Gastroesophageal sphincter (tissue), 3 donors: ENCODE measurements around the gene CCDC88C.

Experiments
- CTCF ChIP-seq, 4 experiments: fragments of 200-600 bp in 2 of 4; fragments of 450-650 bp in 2 of 4; sonication (generic) in 1 of 4; IDR thresholded peaks; one replicate each; pipeline ENCODE4 v1.5.1; 2017 to 2019; ENCODE audit warnings: antibody characterized with exemption in 4 of 4, mild to moderate bottlenecking in 2 of 4, moderate library complexity in 2 of 4
- POLR2AphosphoS5 ChIP-seq: sonication (generic); formaldehyde crosslinking; IDR thresholded peaks from one replicate; pipeline ENCODE4 v1.6.1; 2017; ENCODE audit warnings: antibody characterized with exemption

GRCh38 chr14:91311284-91311662 lies 106.3 kb downstream of the CCDC88C start:
- TF ChIP-seq CTCF (IDR thresholded peaks at IDR 0.05) (no peak), POLR2AphosphoS5 (no peak)
